SIG-M5 treated with dmso at 0.1 percent for 504 hours (cell line): Measurements from ENCODE around the gene IGF2BP3.

Experiments
- DNase-seq: peaks from one replicate; lab custom pipeline; 2025; ENCODE audit not compliant: unreplicated experiment; lab: John Stamatoyannopoulos, UW

Gene IGF2BP3

DNA sequence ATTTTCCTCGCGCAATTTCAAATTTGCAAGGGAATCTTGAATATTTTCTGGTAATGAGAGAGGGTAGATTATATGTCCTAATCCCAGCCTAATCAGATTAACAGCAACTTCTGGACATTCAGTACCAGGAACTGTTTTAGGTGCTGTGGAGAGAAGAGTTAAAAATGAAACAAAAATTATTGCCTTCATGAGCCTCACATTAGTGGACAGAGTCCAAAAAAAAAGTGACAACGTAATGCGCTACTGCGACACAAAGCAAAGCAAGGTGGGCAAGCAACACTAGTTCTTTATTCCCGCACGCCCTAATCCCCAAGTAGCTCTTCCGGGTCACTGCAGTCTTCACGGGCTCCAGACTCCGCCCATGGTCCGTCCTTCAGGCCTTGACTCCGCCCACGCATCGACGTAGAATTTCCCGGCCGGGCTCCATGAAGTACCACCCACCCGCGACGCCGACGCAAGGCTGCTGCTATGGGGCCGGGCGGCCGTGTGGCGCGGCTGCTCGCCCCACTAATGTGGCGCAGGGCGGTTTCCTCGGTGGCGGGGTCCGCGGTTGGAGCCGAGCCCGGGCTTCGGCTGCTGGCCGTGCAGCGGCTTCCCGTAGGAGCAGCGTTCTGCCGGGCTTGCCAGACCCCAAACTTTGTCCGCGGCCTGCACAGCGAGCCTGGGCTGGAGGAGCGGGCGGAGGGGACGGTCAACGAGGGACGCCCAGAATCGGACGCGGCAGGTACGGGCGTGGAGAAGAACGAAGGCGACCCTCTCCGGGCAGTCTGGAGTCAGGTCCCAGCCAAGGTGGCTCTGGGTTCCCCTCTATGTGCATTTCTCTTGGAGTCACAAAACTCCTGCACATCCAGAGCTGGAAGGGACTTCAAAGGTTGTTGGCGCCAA is 171.2 kb downstream of the IGF2BP3 start, which contains the start of gene MALSU1:
MALSU1 (plus strand) TSS at position 455 of the 885 bp plus-strand sequence; CDS start at position 469, 14 bp downstream.
- DNase-seq: peak; percentile 98

DNA sequence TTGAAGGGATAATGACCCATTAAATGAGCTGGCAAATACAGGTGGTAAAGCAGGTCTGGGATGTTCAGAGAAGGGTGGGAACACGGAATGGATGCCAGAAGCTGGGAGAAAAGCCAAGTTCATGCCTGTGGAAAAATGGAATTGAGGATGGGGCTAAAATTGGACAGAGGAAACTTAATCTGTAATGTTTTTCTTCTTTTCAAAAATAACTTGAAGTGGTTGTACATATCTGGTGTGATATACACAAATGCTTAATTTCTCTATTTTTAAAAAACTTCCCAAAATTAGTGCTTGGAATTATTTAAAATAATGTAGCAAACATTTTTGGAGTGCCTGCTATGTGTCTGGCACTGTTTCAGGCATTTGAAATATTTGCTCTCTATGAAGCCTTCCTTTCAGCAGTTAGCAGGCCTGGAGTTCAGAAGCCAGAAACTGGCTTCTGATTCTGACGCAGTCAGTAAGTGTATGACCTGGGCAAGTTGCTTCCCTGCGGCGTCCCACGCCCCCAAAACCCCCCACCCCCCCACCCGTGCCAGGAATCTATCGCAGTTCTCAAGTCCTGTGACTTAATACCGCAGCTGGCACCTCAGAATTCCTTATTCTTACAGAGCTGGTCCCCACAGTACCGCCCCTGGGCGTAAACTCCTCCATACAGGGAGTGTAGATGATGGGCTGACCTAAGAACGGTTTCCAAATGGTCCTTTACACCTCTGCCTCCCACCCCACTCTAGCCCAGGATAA is 172.0 kb downstream of the IGF2BP3 start:
- DNase-seq: no peak

- no peak for DNase-seq
These were observed 174.9 kb downstream of the IGF2BP3 start for GRCh38 chr7:23295401-23295697.

GRCh38 chr7:23294549-23295400 is 175.5 kb downstream of the IGF2BP3 start:
- DNase-seq: peak; percentile 45

- no peak for DNase-seq
These were observed 176.7 kb downstream of the IGF2BP3 start for GRCh38 chr7:23293500-23294073.

DNA sequence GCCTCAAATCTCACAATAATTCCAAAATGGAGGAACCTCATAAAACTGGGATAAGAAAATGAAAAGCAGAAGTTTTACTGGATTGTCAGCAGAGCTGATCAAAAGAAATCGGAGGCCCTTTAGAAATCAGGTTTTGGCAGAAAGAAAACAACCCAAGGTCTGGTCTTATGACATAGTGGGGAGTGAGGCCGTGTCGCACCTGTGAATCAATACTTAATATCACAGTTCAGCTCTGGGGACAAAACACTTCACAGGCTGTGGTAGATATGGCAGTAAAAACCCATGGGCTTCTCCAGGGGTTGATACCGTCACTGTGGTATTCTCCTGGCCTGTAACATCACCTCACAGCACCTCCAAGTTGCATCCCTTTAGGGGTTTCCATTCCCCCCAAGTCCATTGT is 177.7 kb downstream of the IGF2BP3 start:
- no peak for DNase-seq

GRCh38 chr7:23291957-23292560 is 178.2 kb downstream of the IGF2BP3 start:
- no peak for DNase-seq

DNA sequence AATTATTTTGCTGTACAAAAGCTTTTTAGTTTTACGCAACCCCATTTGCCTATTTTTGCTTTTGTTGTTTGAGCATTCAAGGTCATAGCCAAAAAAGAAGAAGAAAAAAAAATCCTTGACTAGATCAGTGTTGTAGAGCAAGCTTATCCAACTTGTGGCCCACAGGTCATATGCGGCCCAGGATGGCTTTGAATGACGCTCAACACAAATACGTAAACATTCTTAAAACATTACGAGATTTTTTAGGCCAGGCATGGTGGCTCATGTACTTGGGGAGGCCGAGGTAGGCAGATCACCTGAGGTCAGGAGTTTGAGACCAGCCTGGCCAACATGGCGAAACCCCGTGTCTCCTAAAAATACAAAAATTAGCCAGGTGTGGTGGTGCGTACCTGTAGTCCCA is 179.3 kb downstream of the IGF2BP3 start:
- DNase-seq: no peak

DNA sequence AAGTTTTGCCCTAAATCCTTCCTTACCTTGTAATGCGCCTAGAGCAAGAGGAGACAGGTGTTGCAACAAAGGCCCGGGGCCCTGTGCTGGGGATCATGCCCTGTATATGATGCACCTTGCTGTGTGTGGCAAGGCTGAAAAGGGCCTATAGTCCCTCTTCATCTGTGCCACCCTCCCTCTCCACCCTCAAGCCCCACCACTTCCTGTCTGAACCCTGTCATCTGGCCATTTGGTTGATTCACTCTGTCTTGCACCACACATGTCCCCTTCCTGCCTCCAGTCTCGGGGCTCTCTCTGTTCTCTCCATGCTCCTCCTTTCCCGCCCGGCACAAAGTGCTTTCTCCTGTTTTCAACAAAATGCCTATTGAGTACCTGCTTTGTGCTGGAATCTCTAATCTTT is 182.7 kb downstream of the IGF2BP3 start:
- DNase-seq: peak; percentile 77

GRCh38 chr7:23285657-23286646 is 184.3 kb downstream of the IGF2BP3 start:
- no peak for DNase-seq

- DNase-seq: no peak
These were observed 185.4 kb downstream of the IGF2BP3 start for GRCh38 chr7:23284871-23285270.

GRCh38 chr7:23283086-23283485 is 187.2 kb downstream of the IGF2BP3 start:
- no peak for DNase-seq

- no peak for DNase-seq
These were observed 190.3 kb downstream of the IGF2BP3 start for GRCh38 chr7:23279819-23280525.

GRCh38 chr7:23277359-23277989 is 192.8 kb downstream of the IGF2BP3 start:
- peak; percentile 91 for DNase-seq

DNA sequence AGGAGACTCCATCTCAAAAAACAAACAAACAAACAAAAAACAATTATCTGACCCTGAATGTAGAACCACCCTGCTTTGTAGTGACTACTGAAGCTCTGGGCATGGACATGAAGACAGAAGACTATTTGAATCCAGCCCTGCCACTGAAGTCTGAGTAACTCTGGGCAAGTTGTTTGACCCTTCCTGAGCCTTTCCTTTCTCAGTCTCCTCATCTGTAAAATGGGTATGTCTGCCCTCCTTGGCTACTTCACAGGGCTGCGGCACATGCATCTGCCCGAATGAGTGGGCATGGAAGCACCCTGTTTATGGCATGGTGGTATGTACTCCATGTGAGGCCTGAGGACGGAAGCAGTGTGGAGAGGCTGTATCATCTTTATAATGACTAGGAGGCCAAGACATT is 193.3 kb downstream of the IGF2BP3 start:
- DNase-seq: peak; percentile 17

- DNase-seq: peak; percentile 84
These were observed 193.9 kb downstream of the IGF2BP3 start for GRCh38 chr7:23276376-23276775.

GRCh38 chr7:23275912-23276311 is 194.4 kb downstream of the IGF2BP3 start:
- DNase-seq: no peak

GRCh38 chr7:23273141-23273599 is 197.1 kb downstream of the IGF2BP3 start:
- peak; percentile 86 for DNase-seq
